RWPE2 (cell line): ENCODE results near the gene ZNF862.

Experiments used
- ATAC-seq: fragments of 200-7000 bp; cut with Tn5 transposase; 3 replicates; pipeline ENCODE4 v1.9.1; 2021; ENCODE audit warnings: low read depth
- DNase-seq: peaks from one replicate; pipeline ENCODE4 v3.0.0-alpha.2; 2020; ENCODE audit warnings: low spot score
- H3K27ac ChIP-seq: fragments of 450-650 bp; 2 replicates; pipeline ENCODE4 v1.5.1; 2017; ENCODE audit warnings: mild to moderate bottlenecking; ENCODE audit not compliant: poor library complexity, severe bottlenecking
- H3K27me3 ChIP-seq: fragments of 250-450 bp; sonication (Bioruptor Pico); 2 replicates; pipeline ENCODE4 v1.5.1; 2021; ENCODE audit warnings: mild to moderate bottlenecking, moderate library complexity; ENCODE audit not compliant: insufficient read depth, poor library complexity, severe bottlenecking
- H3K36me3 ChIP-seq: fragments of 250-450 bp; sonication (Bioruptor Pico); 2 replicates; pipeline ENCODE4 v1.5.1; 2020; ENCODE audit warnings: low read depth, mild to moderate bottlenecking, moderate library complexity
- H3K4me1 ChIP-seq: fragments of 250-450 bp; sonication (Bioruptor Pico); 2 replicates; pipeline ENCODE4 v1.5.1; 2021; ENCODE audit warnings: mild to moderate bottlenecking, moderate library complexity; ENCODE audit not compliant: insufficient read depth, poor library complexity, severe bottlenecking
- H3K4me3 ChIP-seq: fragments of 250-450 bp; sonication (Bioruptor Pico); 2 replicates; pipeline ENCODE4 v1.5.1; 2021; ENCODE audit warnings: mild to moderate bottlenecking, moderate library complexity; ENCODE audit not compliant: severe bottlenecking
- H3K9me3 ChIP-seq: fragments of 250-450 bp; sonication (Bioruptor Pico); 2 replicates; pipeline ENCODE4 v1.5.1; 2021; ENCODE audit warnings: mild to moderate bottlenecking, moderate library complexity; ENCODE audit not compliant: severe bottlenecking
- CTCF ChIP-seq: fragments of 450-650 bp; IDR thresholded peaks from one replicate; pipeline ENCODE4 v1.5.1; 2017; ENCODE audit warnings: mild to moderate bottlenecking, moderate library complexity; ENCODE audit not compliant: poor library complexity, severe bottlenecking

ZNF862 gene

GRCh38 chr7:149870701-149871483, 32.7 kb downstream of the ZNF862 start:
- ATAC-seq: no peak
- H3K27me3 ChIP-seq: no peaks in the 10 kb centered on the region
- no peaks in the 10 kb centered on the region for H3K4me1 ChIP-seq
- TF ChIP-seq CTCF: no peak
- H3K9me3 ChIP-seq: no peaks in the 10 kb centered on the region
- DNase-seq: no peak
- H3K36me3 ChIP-seq: no peaks in the 10 kb centered on the region
- no peak overlapping the region for H3K27ac ChIP-seq
- H3K4me3 ChIP-seq: no peak overlapping the region

- H3K4me3 ChIP-seq: no peak overlapping the region
- TF ChIP-seq CTCF: no peak
- no peaks in the 10 kb centered on the region for H3K9me3 ChIP-seq
- no peaks in the 10 kb centered on the region for H3K4me1 ChIP-seq
- ATAC-seq: no peak
- DNase-seq: peak; percentile 24
- H3K27me3 ChIP-seq: no peaks in the 10 kb centered on the region
- no peak overlapping the region for H3K27ac ChIP-seq
- no peaks in the 10 kb centered on the region for H3K36me3 ChIP-seq
Observed at GRCh38 chr7:149871576-149871975, 33.4 kb downstream of the ZNF862 start.

GRCh38 chr7:149872419-149873073, 34.4 kb downstream of the ZNF862 start:
- DNase-seq (peak; percentile 52), ATAC-seq (peak; percentile 51)
- peak; percentile 25 for TF ChIP-seq CTCF
- Histone ChIP-seq H3K4me1 (no peaks in the 10 kb centered on the region), H3K27ac (peak overlapping the region; percentile 49), H3K36me3 (no peaks in the 10 kb centered on the region), H3K4me3 (peak overlapping the region; percentile 83), H3K9me3 (no peaks in the 10 kb centered on the region), H3K27me3 (no peaks in the 10 kb centered on the region)

- DNase-seq (peak; percentile 95), ATAC-seq (peak; percentile 93)
- no peaks in the 10 kb centered on the region for H3K36me3 ChIP-seq
- no peaks in the 10 kb centered on the region for H3K27me3 ChIP-seq
- peak within 1 kb of the TSS; percentile 83 for H3K4me3 ChIP-seq
- peak within 1 kb of the TSS; percentile 49 for H3K27ac ChIP-seq
- H3K9me3 ChIP-seq: no peaks in the 10 kb centered on the region
- no peaks in the 10 kb centered on the region for H3K4me1 ChIP-seq
- no peak for TF ChIP-seq CTCF
Observed at GRCh38 chr7:149873074-149873969, 35.1 kb downstream of the ZNF862 start, which contains the start of gene ATP6V0E2. Gene ATP6V0E2, plus strand, starts transcription at chr7:149873969. Its CDS starts 97 bp downstream, at chr7:149874066.
